ENCODE results near the gene ENTPD6.
A peak's percentile ranks its signal among the peaks of the same experiment; 100 is the strongest.
"Not testable (repeated sequence)": the region's sequence is repeated elsewhere in the genome, so short reads cannot be mapped to it uniquely, and the experiment has no call there.

ENTPD6 gene

DNA sequence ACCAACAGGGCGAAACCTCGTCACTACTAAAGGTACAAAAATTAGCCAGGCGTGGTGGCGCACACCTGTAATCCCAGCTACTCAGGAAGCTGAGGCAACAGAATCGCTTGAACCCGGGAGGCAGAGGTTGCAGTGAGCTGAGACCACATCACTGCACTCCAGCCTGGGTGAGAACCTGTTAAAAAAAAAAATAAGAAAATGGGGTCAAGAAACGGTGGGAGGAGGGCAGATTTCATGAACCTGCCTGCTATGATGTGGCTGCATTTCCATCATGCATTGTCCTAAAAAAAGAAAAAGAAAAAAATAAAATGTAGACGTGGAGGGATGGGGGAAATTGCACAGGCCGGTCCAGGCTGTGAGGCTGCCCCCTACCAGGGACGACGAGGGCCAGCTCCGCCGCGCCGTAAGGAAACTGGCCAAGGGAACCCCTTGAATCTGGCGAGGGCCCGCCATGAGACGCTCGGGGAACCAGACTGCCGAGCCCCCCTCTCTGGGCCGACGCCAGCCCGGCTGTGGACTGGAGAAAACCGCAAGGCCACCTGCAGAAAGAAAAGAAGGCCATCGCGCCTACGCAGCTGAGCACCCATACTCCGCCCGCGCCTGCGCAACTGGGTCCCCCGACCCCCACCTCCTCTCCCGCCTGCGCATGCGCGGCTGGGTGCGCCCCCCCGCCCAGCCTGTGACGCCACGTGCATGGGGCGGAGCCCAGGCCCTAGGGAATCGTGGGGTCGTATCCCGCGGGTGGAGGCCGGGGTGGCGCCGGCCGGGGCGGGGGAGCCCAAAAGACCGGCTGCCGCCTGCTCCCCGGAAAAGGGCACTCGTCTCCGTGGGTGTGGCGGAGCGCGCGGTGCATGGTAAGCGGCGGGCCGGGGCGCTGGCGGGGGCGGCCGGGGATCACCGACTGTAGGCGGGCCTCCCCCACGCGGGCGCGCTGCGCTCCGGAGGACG is at the start of gene ENTPD6:
Gene ENTPD6 (plus strand): TSS at position 699 of the 948 bp plus-strand sequence. CDS start 10,825 bp downstream, outside the sequence.
- DNase-seq: peak; percentile 52 to 96 (median 89)

DNA sequence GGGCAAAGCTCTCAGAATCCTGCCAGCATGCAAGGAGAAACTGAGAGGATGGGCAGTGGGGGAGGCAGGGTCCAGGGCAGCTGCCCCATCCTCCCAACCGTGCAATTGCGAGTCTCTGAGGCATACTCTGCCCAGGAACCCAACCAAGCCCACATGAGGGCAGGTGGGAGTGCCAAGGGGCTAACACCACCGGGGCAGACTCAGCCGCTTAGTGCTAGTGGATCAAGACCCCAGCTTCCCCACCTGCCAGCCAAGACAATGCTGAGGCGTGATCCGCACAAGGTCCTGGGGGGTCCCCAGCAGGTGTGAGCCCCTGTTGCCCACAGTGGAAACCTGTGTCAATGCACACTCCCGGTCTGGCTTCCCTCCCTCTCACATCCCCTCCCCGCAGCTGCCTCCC is 48.5 kb upstream of the ENTPD6 start:
- DNase-seq: no peak

DNA sequence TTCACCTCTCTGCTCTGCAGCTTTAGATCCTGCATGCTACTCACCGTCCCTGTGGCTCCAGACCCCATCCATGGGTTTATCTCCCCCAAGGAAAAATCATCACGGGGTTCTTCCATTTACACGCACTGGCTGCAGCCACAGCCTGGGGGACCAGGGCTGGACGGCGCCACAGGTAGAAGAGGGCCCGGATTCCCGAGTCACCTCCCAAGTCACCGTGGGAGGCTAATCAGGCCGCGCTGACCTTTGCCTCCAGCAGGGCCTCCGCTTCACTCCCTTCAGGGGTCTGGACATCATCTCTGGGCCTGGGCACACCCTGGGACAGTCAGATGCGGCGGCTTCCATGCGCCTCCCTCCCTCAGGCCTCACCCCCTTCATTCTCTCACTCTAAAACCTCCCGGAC is 47.8 kb upstream of the ENTPD6 start:
- no peak for DNase-seq

DNA sequence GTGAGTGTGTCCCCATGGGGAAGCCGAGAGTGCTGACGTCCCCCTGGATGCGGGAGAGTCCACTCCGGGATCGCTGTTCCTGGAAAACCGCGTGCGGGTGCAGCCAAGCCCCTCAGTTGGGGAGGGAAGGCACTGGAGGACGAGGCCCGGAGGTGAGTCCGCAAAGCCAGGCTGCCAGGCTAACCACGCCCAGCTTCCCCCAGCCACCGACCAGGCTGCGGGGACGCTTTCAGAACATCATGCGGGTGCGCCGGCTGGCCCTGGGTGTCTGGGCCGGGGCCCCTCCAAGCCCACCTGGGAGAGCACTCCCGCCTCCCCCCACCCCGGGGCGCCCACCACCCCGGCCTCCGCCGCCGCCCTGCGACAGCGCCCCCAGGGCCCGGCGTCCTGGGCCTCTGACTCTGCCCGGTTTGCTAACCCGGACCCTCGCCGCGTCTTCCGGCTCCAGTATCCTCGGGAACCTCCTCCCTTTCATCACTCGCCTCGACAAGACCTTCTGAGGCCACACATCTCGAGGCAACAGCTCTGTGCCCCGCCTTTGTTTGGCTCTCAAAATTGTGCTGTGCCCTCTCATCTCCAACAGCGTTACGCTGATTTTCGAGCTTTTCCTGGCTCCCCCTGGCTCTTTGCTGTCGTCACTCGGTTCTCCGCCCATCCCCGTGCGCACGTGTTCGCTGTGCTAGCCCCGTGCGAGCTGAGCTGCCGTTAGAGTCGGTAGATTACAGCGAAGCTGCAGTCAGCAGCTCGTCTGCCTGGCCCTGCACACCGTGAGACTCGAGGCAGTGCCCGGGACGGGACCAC is 47.1 kb upstream of the ENTPD6 start:
- DNase-seq: peak in 22 of 51 donors; percentile 6 to 65 (median 37)

DNA sequence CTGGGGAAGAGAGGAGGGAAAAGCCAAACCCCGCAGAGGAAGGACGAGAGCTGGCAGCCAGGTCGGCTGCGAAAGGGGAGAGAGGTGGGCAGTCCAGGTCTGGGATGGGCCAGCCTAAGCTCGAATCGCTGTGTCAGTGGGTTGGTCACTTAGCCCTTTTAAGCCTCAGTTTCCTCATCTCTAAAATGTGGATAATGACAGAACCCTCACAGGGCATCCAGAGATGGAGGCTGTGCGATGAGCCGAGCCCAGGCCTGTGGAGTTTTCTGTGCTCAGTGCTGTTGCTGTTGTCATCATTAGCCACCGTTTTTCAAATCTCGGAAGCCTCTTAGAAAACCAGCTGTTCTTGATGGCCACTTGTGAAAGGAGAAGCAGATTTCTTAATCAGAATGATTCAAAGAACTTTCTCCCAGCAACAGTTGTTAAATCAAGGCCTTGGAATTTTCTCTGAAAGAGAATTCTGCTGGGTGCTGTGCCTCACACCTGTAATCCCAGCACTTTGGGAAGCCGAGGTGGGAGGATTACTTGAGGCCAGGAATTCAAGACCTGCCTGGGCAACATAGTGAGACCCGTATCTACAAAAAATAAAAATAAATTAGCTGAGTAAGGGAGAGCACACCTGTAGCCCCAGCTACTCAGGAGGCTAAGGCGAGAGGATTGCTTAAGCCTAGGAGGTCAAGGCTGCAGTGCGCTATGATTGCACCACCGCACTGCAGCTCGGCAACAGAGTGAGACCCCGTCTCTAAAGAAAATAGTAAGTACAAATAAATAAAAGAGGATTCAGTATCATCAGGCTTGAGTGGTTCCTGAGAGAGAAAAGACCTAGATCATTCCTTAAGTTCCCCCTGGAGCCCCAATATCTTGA is 46.3 kb upstream of the ENTPD6 start:
- peak in 1 of 51 donors; percentile 23 for DNase-seq

DNA sequence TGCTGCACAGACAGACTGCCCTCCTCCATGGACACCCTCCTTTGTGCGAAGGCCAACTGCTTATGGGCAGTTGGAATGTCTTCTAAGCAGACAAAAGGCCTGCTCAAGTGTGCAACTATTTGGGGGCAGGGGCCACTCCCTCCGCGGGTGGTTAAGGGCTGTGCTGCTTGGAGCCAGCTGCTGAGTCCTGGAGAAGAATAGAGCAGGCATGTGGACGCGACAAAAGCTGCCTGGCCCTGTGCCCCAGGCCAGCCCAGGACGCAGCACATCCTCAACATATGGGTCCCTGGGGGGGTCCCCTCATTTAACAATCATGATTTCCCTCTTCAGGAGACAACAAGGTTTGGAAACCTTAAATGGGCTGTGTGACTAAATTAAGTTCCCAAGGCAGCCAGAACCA is 45.5 kb upstream of the ENTPD6 start:
- no peak for DNase-seq

DNA sequence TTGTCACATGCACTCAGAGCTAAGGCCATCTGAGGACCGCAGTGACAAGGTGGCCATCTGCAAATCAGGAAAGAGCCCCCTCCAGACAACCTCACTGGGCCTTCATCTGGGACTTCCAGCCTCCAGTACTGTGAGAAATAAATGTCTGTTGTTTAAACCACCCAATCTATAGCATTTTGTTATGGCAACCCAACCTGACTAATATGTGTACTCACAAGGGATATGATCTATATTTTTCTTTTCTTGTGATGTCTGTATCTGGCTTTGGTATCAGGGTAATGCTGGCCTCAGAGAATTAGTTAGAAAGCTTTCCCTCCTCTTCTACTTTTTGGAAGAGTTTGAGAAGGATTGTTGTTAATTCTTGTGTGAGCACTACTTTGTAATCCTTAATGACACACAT is 37.5 kb upstream of the ENTPD6 start:
- no peak for DNase-seq

DNA sequence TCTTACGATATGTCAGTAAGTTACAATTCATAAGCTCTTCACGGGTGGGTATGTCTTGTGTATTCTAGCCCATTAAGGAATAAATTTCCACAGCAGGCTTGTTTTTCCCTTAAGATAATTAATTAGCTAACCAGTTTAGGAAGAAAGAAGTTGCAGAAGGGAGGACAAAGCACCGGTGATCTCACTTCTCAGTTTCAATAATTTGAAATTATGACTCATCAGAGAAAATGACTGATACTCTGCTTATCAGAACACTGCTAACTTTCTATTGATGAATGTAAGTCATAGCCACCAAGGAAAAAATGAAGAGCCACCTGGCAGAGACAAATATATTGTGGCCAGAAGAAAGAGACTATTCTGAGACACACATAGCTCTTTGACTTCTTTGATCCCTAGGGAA is 35.0 kb upstream of the ENTPD6 start:
- no peak for DNase-seq

DNA sequence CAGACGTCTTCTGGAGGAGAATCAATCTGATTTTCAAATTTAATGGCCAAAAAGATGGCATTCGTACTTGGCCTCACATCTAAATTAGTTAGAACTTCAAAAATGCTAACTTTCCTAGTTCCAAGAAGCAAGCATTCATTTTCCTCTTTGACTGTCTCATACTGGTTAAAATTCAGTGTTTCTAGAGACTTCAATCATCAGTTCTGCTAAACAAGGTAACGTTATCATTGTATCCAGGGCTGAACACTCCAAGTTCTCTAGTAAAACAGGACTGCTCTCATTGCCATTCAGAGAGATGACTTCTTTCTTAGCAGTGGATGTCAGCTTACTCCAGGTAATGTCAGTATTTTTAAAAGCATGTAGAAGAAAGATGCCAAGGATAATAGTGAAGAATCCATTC is 34.6 kb upstream of the ENTPD6 start:
- no peak for DNase-seq

DNA sequence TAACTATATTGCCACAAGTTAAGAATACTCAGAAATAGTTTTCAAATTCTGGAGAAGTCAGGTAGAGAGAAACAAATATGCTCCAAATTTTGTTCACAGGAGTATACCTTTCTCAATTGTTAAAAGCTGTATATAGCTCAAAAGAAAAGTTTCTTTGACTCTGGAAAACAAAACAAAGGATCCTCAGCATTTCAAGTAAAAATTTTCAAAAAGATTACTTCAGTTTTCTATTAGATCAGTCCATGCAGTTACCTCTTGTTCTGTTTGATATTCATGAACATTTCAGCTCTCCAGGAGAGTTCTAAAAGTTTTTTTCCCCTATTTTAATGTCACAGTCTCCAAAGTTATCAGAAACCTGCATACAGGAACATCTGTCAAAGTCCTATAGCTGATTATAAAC is 30.4 kb upstream of the ENTPD6 start:
- no peak for DNase-seq

DNA sequence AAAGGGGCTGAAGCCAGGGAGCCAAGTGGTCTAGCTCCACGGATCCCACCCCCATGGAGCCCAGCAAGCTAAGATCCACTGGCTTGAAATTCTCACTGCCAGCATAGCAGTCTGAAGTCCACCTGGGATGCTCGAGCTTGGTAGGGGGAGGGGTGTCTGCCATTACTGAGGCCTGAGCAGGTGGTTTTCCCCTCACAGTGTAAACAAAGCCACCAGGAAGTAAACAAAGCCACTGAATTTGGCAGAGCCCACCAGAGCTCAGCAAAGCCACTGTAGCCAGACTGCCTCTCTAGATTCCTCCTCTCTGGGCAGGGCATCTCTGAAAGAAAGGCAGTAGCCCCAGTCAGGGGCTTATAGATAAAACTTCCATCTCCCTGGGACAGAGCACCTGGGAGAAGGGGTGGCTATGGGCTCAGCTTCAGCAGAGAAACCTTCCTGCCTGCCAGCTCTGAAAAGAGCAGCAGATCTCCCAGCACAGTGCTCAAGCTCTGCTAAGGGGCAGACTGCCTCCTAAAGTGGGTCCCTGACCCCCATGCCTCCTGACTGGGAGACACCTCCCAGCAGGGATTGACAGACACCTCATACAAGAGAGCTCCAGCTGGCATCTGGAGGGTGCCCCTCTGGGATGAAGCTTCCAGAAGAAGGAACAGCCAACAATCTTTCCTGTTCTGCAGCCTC is 29.3 kb upstream of the ENTPD6 start:
- DNase-seq: not testable (repeated sequence)

DNA sequence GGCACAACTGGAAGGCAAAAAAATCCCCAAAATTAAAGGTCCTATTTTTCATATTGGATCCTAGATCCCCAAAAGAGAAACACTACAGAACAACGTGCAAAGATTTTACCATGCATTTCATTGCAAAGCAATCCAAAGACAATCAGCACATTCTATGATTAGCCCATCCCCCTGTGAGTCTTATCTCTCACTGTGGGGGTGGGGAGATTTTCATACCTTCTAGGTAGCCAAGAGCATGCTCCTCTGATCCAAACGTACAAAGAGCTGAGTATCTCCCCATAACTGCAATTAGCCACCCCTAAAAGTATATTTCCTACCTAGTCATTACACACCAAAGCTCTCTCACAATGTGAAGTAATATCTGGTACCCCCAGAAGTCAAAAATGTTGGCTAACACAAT is 22.2 kb upstream of the ENTPD6 start:
- DNase-seq: no peak

DNA sequence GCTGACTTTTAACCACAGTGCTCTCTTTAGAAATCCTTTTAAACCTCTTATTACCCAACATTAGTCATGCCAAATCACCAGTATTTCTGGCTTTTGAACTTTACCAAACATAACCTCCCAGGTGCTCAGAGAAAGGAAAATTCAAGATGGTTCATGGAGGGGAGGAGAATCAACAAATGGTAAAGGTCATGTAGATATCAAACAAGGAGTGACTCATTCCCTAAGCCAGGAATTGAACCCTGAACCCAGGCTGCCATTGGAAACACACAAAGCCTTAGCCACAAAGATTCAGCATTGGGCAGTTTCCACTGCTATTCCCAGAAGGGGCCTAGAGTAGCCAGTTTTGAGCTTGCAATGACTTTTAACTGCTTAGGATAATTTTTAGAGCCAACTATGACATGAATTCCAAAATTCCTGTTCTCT is 21.6 kb upstream of the ENTPD6 start:
- DNase-seq: no peak

DNA sequence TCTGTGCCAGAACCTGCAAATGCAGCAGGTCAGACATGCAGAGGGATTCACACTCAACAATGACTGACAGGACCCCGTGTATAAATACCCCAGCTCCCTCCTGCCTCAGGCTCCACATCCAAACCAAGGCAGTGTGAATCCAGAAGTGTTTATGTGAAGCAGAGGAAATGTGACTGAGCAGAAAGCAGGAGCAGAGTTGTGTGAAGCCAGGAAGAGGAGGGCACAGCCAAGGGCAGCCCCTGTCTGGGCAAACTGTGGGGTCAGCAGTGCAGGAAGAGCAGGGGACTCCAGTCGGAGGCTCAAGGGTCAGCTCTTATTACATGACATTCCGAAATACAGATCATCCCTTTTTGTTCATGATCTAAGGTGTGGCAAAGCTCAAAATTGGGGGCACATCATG is 19.3 kb upstream of the ENTPD6 start:
- no peak for DNase-seq

DNA sequence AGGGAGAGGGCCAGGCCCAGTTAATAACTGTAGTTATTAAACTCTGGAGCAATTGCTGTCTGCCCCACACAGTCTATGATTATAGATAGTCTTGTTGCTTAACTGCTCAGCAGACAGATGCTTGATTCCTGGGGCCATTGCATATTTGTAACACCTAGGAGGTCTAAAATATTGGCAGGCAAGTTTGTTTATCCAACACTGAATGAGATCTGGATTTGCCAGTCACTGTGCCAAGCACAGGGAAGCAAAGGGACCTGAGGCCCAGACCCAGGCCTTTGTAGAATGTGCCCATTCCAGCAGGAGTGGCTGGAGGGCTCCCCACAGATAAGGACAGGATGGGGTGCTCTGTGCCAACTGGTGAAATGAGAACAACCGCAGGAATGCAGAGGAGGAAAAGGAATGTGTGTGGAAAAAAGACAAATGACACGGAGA is 17.6 kb upstream of the ENTPD6 start:
- DNase-seq: no peak

DNA sequence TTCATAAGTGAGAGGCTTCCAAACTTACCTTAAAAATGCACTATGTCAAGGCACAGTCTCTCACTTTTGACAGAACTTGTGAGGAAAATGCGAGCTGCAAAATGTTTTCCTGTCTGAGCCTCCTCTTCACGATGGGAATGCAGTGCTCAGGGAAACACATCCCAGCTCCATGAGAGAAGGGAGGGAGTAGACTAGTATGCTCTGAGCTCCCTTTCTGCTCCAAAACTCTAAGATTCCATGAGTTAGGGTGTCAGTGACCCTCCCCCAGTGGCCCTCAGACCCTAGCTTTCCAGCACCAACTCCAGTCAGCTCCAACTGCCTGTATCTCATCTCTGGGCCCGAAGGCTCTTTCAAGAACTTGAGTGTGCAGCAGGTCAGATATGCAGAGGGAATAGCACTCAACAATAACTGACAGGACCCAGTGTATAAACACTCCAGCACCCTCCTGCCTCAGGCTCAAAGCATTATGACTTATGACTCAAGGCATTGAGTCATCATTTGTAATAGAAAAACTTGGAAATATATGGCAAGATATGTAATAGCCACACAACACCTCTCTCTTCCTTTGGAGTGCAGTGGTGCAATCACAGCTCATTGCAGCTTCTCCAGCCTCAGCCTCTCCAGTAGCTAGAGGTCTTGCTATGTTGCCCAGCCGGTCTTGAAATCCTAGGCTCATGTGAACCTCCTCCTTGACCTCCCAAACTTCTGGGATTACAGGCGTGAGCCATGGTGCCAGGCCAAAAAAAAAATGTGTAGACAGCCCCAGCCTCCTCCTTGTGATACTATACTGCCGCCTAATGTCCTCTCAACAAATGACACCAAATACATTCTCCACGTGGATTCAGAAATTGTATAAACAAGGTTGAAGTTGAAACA is 16.7 kb upstream of the ENTPD6 start:
- peak in 5 of 51 donors; percentile 12 to 63 (median 13) for DNase-seq

DNA sequence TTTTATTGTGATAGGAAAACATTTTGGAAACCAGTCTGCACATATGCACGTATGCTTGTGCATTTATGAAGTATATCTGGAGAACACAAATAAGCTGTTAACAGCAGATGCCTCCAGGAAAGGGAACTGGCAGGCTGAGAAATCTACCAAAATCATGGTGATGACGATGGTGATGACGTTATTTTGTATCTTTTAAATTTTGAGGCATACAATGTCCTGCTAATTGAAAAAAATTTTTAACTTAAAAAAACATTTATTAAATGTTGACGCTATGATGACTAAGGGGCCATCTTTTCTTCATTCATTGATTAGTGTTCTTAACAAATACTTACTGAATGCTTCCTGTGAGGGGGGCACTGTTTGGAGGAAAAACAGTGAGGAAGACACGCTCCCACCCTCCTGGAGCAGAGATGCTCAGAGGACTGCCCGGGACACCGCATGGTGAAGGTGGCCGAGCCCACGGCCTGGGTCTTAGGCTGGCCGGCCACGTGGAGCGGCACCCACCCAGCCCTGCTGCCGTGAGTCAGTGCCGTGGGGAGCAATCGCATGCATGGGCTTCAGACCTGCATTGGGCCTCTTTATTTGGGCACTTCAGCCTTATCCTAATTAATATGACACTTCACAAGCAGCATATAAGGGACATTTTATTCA is 15.9 kb upstream of the ENTPD6 start:
- no peak for DNase-seq

DNA sequence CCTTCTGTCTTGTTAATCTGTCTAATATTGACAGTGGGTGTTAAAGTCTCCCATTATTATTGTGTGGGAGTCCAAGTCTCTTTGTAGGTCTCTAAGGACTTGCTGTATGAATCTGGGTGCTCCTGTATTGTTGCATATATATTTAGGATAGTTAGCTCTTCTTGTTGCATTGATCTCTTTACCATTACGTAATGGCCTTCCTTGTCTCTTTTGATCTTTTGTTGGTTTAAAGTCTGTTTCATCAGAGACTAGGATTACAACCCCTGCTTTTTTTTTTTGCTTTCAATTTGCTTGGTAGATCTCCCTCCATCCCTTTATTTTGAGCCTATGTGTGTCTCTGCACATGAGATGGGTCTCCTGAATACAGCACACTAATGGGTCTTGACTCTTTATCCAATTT is 11.1 kb upstream of the ENTPD6 start:
- DNase-seq: not testable (repeated sequence)

DNA sequence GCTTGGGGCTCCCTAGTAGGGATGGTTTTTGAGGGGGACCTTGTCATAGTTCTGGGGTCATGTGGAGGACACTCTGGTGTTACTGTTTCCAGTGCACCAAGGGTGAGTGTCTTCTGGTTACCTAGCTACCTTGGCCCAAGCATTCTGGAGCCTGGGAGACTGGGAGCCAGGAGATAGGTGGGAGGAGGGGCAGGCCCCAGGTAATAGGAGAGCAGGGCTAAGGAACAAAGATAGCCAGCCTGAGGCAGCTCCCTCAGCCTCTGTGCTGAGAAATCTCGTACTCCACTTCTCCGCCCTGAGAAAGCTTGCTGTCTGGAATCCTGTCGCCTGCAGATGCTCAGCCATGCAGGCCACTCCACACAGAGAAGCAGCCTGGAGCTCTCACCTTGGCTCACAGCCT is 8.3 kb upstream of the ENTPD6 start:
- DNase-seq: no peak

All from hypothalamus (tissue), 51 donors.